DMS 273 treated with DMSO at 0.1 percent for 48 hours (cell line): ENCODE results near the gene MBNL2.
A peak's percentile ranks its signal among the peaks of the same experiment; 100 is the strongest.
"Not testable (repeated sequence)": the region's sequence is repeated elsewhere in the genome, so short reads cannot be mapped to it uniquely, and the experiment has no call there.

ENCODE experiments used
- DNase-seq: peaks from one replicate; lab custom pipeline; 2025; lab: John Stamatoyannopoulos, UW

Gene MBNL2

DNA sequence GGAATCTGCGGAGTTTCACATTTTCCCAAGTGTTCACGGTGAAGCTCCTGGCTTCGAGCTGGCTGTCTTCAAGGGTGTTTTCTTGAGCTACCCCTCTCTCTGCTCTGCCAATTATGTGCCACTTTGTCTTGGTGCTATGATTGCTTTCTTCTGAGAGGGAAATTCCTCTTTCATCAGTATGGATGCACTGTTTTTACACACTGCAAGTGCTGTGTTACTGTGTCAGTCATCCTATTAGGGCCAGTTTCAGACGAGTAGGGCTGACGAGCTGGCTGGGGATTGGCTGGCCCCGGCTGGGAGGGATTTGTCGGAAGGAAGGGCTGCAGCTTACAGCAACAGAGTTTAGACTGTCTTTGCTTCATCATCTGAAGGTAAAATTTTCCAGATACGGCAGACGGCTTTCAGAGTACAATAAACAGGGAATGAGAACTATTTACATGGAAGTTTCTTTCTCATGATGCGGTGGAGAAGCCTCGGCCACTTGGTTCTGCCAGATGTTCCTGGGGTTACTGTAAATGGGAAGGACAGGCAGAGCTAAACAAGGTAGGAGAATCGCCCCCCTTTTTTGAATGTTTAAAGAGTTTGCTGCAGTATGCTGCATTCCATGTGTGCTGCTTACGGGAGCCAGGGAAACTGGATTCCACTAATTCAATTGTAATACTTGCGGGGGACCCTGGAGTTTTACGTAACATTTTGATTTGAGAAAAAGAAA, at the start of gene MBNL2:
Gene MBNL2, plus strand, starts transcription at position 345 of the 712 bp plus-strand sequence. CDS start 53,903 bp downstream, outside the sequence.
- DNase-seq = peak; percentile 85

DNA sequence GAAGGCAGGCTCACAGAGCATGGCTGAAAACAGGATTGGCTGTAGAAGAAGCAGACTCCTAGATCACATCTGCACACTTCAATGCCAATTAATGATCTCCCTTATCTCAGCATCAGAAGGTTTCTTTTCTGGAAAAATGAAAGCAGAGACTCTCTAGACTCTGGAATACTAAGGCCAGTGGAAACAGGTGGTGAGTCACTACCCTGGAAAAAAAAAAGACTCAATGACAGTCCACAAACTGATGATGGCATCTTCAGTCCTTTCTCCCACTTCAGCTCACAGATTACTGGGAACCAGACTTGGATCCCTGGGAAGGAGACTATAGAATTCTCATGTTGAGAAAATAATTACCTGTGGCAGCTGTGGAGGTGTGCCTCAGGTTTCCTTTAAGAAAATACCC, 47.5 kb upstream of the MBNL2 start:
- no peak for DNase-seq

GRCh38 chr13:97175041-97175440, 47.1 kb upstream of the MBNL2 start:
- no peak for DNase-seq

DNA sequence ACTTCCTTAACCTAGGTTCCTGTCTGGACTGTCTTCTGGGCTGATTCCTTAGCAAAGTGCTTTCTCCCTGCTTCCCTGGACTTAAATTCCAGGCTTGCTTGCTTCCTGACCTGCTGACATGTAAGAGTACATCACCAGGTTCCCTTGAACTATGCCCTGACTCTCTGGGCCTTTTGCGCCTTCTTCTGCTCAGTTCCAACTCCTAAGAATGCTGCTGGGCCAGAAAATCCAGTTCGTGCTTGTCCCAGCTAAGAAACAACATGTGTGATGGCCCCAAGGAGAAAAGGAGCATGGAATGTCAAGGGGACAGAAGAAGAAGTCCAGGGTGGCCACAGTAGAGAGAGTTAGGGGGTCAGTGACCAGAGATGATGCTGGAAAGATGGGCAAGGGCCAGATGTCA, 42.6 kb upstream of the MBNL2 start:
- DNase-seq = no peak

GRCh38 chr13:97182111-97182890, 39.8 kb upstream of the MBNL2 start:
- DNase-seq = no peak

- no peak for DNase-seq
These were observed 36.8 kb upstream of the MBNL2 start for GRCh38 chr13:97185291-97185690.

DNA sequence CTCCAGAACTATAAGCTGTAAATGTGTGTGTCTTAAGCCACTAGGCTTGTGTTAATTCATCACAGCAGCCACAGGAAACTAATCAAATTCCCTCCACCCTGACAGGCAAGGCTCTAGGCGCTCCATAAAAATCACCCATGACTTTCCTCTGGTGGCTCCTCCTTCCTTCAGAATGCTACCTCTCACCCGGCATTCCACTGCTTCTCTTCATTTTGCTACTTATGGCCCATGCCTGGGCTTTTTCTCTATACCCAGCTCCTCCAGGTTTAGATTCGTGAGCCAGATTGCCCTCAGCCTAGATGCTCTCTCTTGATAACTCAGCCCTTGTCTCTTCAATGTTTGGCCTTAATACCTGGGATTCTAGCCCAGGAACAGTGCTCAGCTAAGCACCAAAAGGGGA, 36.4 kb upstream of the MBNL2 start:
- DNase-seq = no peak

- no peak for DNase-seq
These were observed 33.9 kb upstream of the MBNL2 start for GRCh38 chr13:97188207-97188606.

DNA sequence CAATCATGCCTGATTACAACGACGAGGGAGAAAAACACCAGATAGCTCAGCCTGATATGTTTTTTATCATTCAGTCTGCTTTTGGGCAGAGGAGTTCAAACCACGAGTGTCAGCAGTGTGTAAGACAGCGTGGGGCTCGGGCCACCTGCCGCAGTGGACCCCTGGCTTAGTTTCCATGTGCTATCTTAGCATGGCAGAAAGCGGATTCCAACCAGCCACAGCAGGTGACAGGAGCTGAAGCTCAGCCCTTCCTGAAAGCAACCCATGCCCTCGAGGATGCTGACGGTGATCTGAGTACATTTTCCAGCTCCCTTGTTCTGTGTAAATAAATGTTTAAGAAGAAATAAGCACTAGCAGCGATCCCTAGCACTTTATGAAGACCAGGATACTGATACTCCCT, 32.2 kb upstream of the MBNL2 start:
- no peak for DNase-seq

DNA sequence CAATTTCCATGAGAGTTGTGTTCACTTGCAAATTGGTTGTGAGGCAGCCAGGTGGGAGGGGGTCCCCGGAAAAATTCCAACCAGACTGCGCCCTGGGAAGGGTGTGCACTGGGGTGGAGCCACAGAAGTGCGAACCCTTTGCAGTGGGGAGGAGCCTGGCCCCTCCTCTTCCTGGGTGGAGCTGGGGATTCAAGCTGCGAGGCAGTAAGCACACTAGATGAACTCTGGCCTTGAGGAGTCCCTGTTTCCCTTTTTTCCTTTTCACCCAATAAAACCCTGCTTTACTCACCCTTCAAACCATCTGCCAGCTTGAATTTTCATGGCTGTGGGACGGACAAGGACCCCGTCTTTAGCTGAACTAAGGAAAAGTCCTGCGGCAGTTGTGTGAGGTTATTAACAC, 31.0 kb upstream of the MBNL2 start:
- DNase-seq = no peak

DNA sequence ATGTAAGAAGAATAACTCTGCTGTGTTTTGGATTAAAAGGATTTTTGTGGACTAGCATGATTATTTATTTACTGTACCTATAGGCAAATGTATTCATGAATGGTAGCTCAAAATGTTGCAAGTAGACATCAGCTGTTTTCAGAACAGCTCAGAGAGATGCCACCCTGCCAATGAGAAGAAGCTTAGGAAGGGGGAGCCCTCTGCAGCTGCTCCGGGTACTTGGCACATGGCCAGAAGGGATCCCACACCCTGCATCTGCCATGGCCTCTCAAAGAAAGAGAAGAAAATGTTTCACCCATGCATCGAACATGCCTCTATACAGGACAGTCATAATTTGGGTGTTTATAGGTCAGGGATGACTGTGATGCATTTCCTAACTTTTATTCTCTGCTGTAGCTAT, 30.5 kb upstream of the MBNL2 start:
- no peak for DNase-seq

DNA sequence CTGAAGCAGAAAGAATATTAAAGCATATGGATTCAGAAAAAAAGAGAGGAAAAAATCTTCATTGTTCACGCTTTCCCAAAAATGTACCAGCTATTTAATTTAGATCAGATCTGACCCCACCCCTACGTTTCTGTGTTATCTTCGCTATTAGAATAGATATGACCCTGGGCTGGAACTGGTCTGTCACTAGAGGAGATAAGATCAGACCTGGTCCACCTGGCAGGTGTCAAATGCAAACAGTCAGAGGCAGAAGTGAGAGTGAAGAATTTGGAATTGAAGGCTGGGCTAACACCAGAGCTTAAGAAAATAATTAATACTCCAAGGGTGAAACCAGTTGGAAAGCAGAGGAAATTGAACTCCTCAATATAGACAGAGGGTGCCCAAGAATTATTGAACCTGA, 30.0 kb upstream of the MBNL2 start:
- no peak for DNase-seq

GRCh38 chr13:97193577-97193976, 28.6 kb upstream of the MBNL2 start:
- no peak for DNase-seq

DNA sequence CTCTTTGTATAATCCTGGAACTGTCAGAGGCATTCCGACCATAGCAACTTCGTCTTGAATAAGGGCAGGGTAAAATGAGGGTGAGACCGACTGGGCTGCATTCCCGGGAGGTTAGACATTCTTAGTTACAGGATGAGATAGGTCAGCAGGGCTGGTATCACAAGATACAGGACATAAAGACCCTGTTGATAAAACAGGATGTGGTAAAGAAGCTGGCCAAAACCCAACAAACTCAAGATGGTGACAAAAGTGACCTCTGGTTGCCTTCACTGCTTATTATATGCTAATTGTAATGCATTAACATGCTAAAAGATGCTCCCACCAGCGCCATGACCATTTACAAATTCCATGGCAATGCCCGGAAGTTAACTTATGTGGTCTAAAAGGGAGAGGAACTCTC, 27.7 kb upstream of the MBNL2 start:
- no peak for DNase-seq

- no peak for DNase-seq
These were observed 25.8 kb upstream of the MBNL2 start for GRCh38 chr13:97196340-97196739.

DNA sequence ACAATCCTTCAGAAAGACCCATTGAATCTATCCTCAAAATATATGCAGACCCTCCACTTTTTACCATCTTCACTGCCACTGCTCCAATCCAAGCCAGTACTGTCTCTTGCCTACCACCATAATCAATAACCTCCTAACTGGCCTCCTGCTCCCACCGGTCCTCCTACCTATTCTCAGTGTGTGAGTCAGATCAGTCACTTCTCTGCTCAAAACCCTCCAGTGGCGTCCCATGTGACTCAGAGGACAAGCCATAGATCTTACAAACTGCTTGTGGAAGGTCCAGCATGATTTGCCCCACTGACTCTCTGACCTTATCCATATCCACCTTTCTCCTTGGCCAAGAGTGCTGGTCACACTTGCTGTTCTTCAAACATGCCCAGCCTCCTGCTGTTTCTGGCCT, 23.4 kb upstream of the MBNL2 start:
- DNase-seq = no peak

GRCh38 chr13:97199451-97199850, 22.7 kb upstream of the MBNL2 start:
- no peak for DNase-seq

DNA sequence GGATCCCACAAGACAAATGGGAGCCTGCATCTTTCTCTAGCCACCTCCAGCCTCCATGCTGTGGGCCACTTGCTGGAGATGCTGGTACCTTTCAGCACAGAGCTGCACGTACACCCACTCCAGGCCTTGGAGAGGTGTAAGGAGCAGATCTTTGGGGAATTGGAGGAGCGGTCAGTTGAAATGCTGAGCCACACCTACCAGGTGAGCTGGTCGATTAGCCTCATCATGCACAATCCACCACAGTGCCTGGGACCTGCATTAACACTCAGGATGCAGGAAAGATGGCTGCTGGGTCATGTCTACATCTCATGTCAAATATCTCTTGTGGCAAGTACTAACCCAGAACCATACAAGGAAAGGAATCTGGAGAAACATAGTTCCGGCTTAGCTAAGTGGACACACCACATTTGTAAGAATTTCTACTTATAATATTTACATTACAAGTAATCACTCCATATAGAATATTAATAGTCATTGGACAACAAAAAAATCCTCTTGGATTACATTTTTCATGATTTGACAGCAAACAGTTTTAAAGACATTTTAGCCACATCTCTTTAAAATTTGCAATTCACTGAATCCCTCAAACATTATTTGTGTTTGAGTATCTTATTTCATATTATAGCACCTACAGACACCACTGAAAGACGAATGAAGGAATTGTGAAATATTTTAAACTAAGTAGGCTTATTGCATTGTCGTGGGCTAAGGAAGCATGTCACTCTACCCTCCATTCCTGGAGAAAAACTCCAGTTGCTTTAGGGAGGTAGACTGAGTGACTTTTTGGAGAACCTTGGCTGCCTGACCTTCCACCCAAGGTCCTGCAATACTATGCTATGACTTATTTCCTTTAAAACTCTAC, 21.8 kb upstream of the MBNL2 start:
- no peak for DNase-seq

GRCh38 chr13:97202761-97203160, 19.4 kb upstream of the MBNL2 start:
- no peak for DNase-seq

DNA sequence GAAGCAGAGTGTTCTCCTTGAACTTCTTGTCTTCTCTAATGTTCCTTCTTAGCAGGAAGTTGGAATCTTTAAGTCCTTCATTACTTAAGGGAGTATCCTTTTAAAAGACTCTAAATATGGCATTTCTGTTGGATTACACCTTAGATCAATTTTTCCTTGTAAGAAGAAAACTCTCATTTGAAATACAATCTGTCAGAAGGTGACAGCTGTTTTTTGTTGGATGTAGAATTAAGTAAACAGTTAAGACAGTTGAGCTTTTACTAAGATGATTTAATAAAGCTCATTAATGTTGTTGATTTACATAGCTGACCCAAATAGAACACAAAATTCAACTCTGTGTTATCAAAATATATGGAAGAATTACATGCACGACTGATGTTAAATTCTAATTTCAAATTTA, 16.7 kb upstream of the MBNL2 start:
- no peak for DNase-seq

DNA sequence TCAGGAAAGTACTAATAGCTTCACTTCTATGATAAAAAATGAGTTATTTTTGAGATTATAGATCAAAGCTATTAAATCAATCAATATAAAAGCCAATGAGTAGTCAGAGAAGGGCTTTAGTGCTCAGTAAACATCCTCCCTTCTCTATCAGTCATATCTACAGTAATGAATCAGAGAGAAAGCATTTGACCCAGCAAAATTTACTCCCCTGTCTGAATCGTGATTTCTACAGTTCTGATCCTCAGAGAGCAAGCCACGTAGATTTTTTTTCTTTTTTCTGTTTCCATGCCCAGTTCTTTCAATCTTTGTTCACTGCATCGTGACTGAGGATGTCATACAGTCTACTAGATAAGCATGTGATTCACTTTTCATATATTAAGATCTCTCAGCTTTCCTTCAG, 16.2 kb upstream of the MBNL2 start:
- no peak for DNase-seq

DNA sequence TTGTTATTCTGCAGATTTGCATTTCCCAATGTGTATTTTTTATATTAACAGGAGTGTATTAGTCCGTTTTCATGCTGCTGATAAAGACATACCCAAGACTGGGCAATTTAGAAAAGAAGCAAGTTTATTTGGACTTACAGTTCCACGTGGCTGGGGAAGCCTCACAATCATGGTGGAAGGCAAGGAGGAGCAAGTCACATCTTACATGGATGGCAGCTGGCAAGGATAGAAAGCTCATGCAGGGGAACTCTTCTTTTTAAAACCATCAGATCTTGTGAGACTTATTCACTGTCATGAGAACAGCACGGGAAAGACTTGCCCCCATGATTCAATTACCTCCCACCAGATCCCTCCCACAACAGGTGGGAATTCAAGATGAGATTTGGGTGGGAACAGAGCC, 14.9 kb upstream of the MBNL2 start:
- DNase-seq = not testable (repeated sequence)

DNA sequence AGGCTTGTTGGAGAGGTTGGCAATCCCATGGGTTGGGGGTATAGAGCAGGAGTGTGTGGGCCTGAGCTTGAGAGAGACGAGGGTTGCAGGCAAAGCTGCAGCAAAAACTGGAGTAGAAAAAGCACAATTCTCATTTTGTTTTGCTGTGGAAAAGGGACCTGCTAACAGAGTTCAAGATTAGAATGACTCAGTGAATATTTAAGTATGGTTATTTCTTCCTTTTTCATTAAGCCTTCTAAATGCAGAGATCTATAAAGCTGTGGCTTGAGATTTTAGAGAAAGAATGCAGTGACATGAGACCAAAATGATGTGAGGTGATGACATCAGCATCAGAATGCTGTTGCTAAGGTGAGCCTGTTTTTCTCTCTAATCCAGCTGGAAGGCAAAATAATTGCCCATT, 10.8 kb upstream of the MBNL2 start:
- no peak for DNase-seq
